Activated CD8-positive, alpha-beta T cell treated with anti-CD3 and anti-CD28 coated beads for 36 hours (primary cell): ENCODE data around the gene PPFIBP1. TPM values are rescaled to one million over a fixed set of nuclear protein-coding genes. Genes with fewer than 3 reads are reported as not detected.

Experiments used
- ATAC-seq: fragments of 200-7000 bp; cut with Tn5 transposase; one replicate; pipeline ENCODE4 v1.10.0; 2021; ENCODE audit warnings: mild to moderate bottlenecking, moderate library complexity
- CTCF ChIA-PET: fragments of 350-600 bp; sonication (Branson Sonifier 250); formaldehyde crosslinking; loops from one replicate; lab custom pipeline; 2021; ENCODE audit warnings: antibody characterized with exemption; lab: Charles Lee
- POLR2A ChIA-PET: fragments of 350-600 bp; sonication (Branson Sonifier 250); formaldehyde crosslinking; loops from one replicate; lab custom pipeline; 2021; ENCODE audit warnings: antibody characterized with exemption; lab: Charles Lee
- DNase-seq: peaks from one replicate; pipeline ENCODE4 v3.0.0-alpha.2; 2020
- H3K27ac Mint-ChIP-seq: one replicate; pipeline ENCODE4 v1.8.0; 2021; ENCODE audit warnings: mild to moderate bottlenecking, mixed read lengths
- H3K27me3 Mint-ChIP-seq: one replicate; pipeline ENCODE4 v1.8.0; 2021; ENCODE audit warnings: mixed read lengths
- H3K36me3 Mint-ChIP-seq: one replicate; pipeline ENCODE4 v1.8.0; 2021; ENCODE audit warnings: low read depth, mixed read lengths
- H3K4me1 Mint-ChIP-seq: one replicate; pipeline ENCODE4 v1.8.0; 2021; ENCODE audit warnings: low read depth, mixed read lengths
- H3K4me3 Mint-ChIP-seq: one replicate; pipeline ENCODE4 v1.8.0; 2021; ENCODE audit warnings: mild to moderate bottlenecking, moderate library complexity, mixed read lengths
- H3K9me3 Mint-ChIP-seq: one replicate; pipeline ENCODE4 v1.8.0; 2021; ENCODE audit warnings: mixed read lengths
- CTCF ChIP-seq: fragments of 200-600 bp; IDR thresholded peaks from one replicate; pipeline ENCODE4 v1.8.0; 2022; ENCODE audit warnings: antibody characterized with exemption, mild to moderate bottlenecking
- intact Hi-C: fragments of 100-400 bp; cut with micrococcal nuclease; formaldehyde crosslinking; loops from one replicate; pipeline ENCODE4 v1.10.0; 2022
- total RNA-seq, 2 experiments: library from RNA; stranded (reverse); gene quantifications; one replicate each; pipeline ENCODE4 v1.2.3, GENCODE V29; 2021

Gene PPFIBP1
- total RNA-seq, 2 experiments from 2014 or later: 6.6 to 8.8 TPM

- CTCF ChIA-PET: interaction anchor here (0.6 to 1.9 kb wide), 4 partner anchors 10 to 131 kb away, joined by 3 to 6 read pairs (median 4); no protein-coding TSS in a partner anchor
- Mint-ChIP-seq H3K4me1 (no peaks in the 10 kb centered on the region), H3K4me3 (no peak overlapping the region), H3K36me3 (no peaks in the 10 kb centered on the region), H3K27ac (no peak overlapping the region), H3K27me3 (peaks cover 2% of the 10 kb centered on the region), H3K9me3 (no peaks in the 10 kb centered on the region)
- TF ChIP-seq CTCF: no peak
- DNase-seq: no peak
- ATAC-seq: no peak
- intact Hi-C loops: no loop called here
- POLR2A ChIA-PET: no interaction called here
Observed at GRCh38 chr12:27566159-27566558, 42.2 kb downstream of the PPFIBP1 start.

- Mint-ChIP-seq H3K4me1 (no peaks in the 10 kb centered on the region), H3K27ac (no peak overlapping the region), H3K27me3 (peaks cover 2% of the 10 kb centered on the region), H3K4me3 (no peak overlapping the region), H3K9me3 (no peaks in the 10 kb centered on the region), H3K36me3 (no peaks in the 10 kb centered on the region)
- TF ChIP-seq CTCF: no peak
- ChIA-PET CTCF (interaction anchor here (0.6 to 1.9 kb wide), 4 partner anchors 9 to 132 kb away, joined by 3 to 6 read pairs (median 4); no protein-coding TSS in a partner anchor), POLR2A (no interaction called here)
- ATAC-seq (no peak), DNase-seq (no peak)
- intact Hi-C loops: no loop called here
Observed at GRCh38 chr12:27566626-27567025, 42.6 kb downstream of the PPFIBP1 start.

- ATAC-seq (no peak), DNase-seq (no peak)
- Mint-ChIP-seq H3K4me3 (no peak overlapping the region), H3K4me1 (peaks cover 5% of the 10 kb centered on the region), H3K9me3 (no peaks in the 10 kb centered on the region), H3K36me3 (no peaks in the 10 kb centered on the region), H3K27me3 (peaks cover 2% of the 10 kb centered on the region), H3K27ac (no peak overlapping the region)
- POLR2A ChIA-PET: no interaction called here
- TF ChIP-seq CTCF: no peak
- CTCF ChIA-PET: no interaction called here
- intact Hi-C loops: no loop called here
Observed at GRCh38 chr12:27571463-27571862, 47.5 kb downstream of the PPFIBP1 start.

- Mint-ChIP-seq H3K27ac (no peak overlapping the region), H3K36me3 (no peaks in the 10 kb centered on the region), H3K4me3 (no peak overlapping the region), H3K27me3 (peaks cover 2% of the 10 kb centered on the region), H3K4me1 (peaks cover 5% of the 10 kb centered on the region), H3K9me3 (no peaks in the 10 kb centered on the region)
- DNase-seq (no peak), ATAC-seq (no peak)
- intact Hi-C loops: no loop called here
- POLR2A ChIA-PET: no interaction called here
- TF ChIP-seq CTCF: no peak
- CTCF ChIA-PET: no interaction called here
Observed at GRCh38 chr12:27572486-27573255, 48.7 kb downstream of the PPFIBP1 start.

GRCh38 chr12:27573972-27574371, 50.0 kb downstream of the PPFIBP1 start:
- ATAC-seq: no peak
- CTCF ChIA-PET: interaction anchor here (1.4 to 1.7 kb wide), 2 partner anchors 19 to 189 kb away, joined by 3 to 4 read pairs; no protein-coding TSS in a partner anchor

More at GRCh38 chr12:27573972-27574371, 50.0 kb downstream of the PPFIBP1 start:
- H3K27me3 Mint-ChIP-seq: peaks cover 2% of the 10 kb centered on the region
- H3K4me3 Mint-ChIP-seq: no peak overlapping the region
- H3K4me1 Mint-ChIP-seq: peaks cover 5% of the 10 kb centered on the region
- intact Hi-C loops: no loop called here
- no peak for TF ChIP-seq CTCF
- no peak for DNase-seq
- no peak overlapping the region for H3K27ac Mint-ChIP-seq
- POLR2A ChIA-PET: no interaction called here
- no peaks in the 10 kb centered on the region for H3K36me3 Mint-ChIP-seq
- H3K9me3 Mint-ChIP-seq: no peaks in the 10 kb centered on the region
